Hepatocyte (in vitro differentiated cells): ENCODE results near the gene CTNNA3. TPM values are rescaled to one million over a fixed set of nuclear protein-coding genes. Genes with fewer than 3 reads are reported as not detected.

ENCODE experiments used
- DNase-seq: peaks from one replicate; pipeline ENCODE4 v3.0.0-alpha.2; 2016; ENCODE audit warnings: low spot score
- H2AFZ ChIP-seq: fragments of 200-600 bp; sonication (generic); 2 replicates; pipeline ENCODE4 v1.6.0; 2016; ENCODE audit warnings: antibody characterized with exemption, mild to moderate bottlenecking
- H3K27ac ChIP-seq: fragments of 200-600 bp; sonication (generic); 2 replicates; pipeline ENCODE4 v1.5.1; 2016; ENCODE audit warnings: mild to moderate bottlenecking
- H3K27me3 ChIP-seq: fragments of 200-600 bp; sonication (generic); 2 replicates; pipeline ENCODE4 v1.6.1; 2016
- H3K36me3 ChIP-seq: fragments of 200-600 bp; sonication (generic); replicated peaks from 2 replicates; pipeline ENCODE4 v1.5.1; 2016; ENCODE audit warnings: low read depth; ENCODE audit not compliant: insufficient read depth
- H3K4me1 ChIP-seq: fragments of 200-600 bp; sonication (generic); 2 replicates; pipeline ENCODE4 v1.5.1; 2016; ENCODE audit warnings: mild to moderate bottlenecking, moderate library complexity; ENCODE audit not compliant: insufficient read depth
- H3K4me2 ChIP-seq: fragments of 200-600 bp; sonication (generic); 2 replicates; pipeline ENCODE4 v1.6.0; 2016
- H3K4me3 ChIP-seq: fragments of 200-600 bp; sonication (generic); 2 replicates; pipeline ENCODE4 v1.5.1; 2016; ENCODE audit warnings: mild to moderate bottlenecking
- H3K79me2 ChIP-seq: fragments of 200-600 bp; sonication (generic); 2 replicates; pipeline ENCODE4 v1.6.0; 2017; ENCODE audit warnings: mild to moderate bottlenecking
- H3K9me2 ChIP-seq: fragments of 200-600 bp; sonication (generic); replicated peaks from 2 replicates; pipeline ENCODE4 v1.6.0; 2017; ENCODE audit warnings: mild to moderate bottlenecking; ENCODE audit not compliant: insufficient read depth
- H3K9me3 ChIP-seq: fragments of 200-600 bp; sonication (generic); 2 replicates; pipeline ENCODE4 v1.5.1; 2016; ENCODE audit warnings: low read depth, mild to moderate bottlenecking
- H4K20me1 ChIP-seq: fragments of 200-600 bp; sonication (generic); 2 replicates; pipeline ENCODE4 v1.6.0; 2016; ENCODE audit warnings: mild to moderate bottlenecking; ENCODE audit not compliant: insufficient read depth, poor library complexity, severe bottlenecking
- EZH2 ChIP-seq: fragments of 200-600 bp; sonication (generic); IDR thresholded peaks from 2 replicates; pipeline ENCODE4 v1.6.1; 2016; ENCODE audit warnings: antibody characterized with exemption, mild to moderate bottlenecking, borderline replicate concordance
- EZH2phosphoT487 ChIP-seq: fragments of 200-600 bp; sonication (generic); IDR thresholded peaks from one replicate; pipeline ENCODE4 v1.6.1; 2018; ENCODE audit warnings: antibody characterized with exemption, mild to moderate bottlenecking, low read depth, moderate library complexity; ENCODE audit not compliant: unreplicated experiment, severe bottlenecking
- WGBS: methylation state at CpG from one replicate; pipeline ENCODE4 v1.1.6; 2016; ENCODE audit warnings: low lambda C conversion rate; ENCODE audit errors: missing lambda C conversion rate; 5-methylcytosine and 5-hydroxymethylcytosine counted together
- polyA plus RNA-seq: library from polyadenylated mRNA; unstranded; fragments of >200 nt; fragmentation: Nextera tagmentation; extraction: Ambion mirVana; gene quantifications from 2 replicates; pipeline ENCODE4 v1.2.1, GENCODE V29; 2016
- total RNA-seq: library from RNA; depleted of rRNA; stranded (reverse); fragments of >200 nt; gene quantifications from 2 replicates; pipeline ENCODE4 v1.2.3, GENCODE V29; 2014
- TF ChIP-seq, protein P1 (sequence below): fragments of 200-600 bp; sonication (generic); IDR thresholded peaks from 2 replicates; pipeline ENCODE4 v1.5.1; 2016; ENCODE audit warnings: antibody characterized with exemption, mild to moderate bottlenecking; ENCODE audit not compliant: poor library complexity

Gene CTNNA3
- total and polyA plus RNA-seq, 2 experiments from 2014 or later, result 12.9 to 25.9 TPM

DNA sequence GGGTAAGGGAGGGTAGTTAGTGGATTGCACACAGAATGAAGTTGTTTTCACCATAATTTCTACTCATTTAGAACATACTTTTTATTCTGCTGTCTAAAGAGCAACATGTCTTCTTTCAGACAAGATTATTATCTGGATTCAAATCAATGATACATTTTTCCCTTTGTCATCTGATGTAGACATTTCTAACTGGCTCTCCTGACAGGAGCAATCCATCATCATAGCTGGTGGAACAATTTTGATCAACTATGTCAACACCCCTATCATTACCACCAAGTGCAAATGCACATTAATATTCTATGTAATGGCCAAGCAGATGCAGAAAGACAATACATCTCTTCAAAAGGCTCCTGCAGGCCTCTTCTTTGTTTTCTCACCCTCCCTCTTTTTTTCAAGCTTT, 1443.0 kb downstream of the CTNNA3 start:
- Histone ChIP-seq H3K4me1 (no peaks in the 10 kb centered on the region), H3K79me2 (no peaks in the 10 kb centered on the region), H3K9me2 (no peaks in the 10 kb centered on the region), H3K27me3 (no peaks in the 10 kb centered on the region), H2AFZ (no peak overlapping the region), H3K9me3 (no peaks in the 10 kb centered on the region), H3K4me2 (no peak overlapping the region), H4K20me1 (no peaks in the 10 kb centered on the region), H3K27ac (no peak overlapping the region), H3K4me3 (no peak overlapping the region), H3K36me3 (no peaks in the 10 kb centered on the region)
- no peak for DNase-seq
- TF ChIP-seq EZH2phosphoT487 (no peak), EZH2 (no peak)
- TF ChIP-seq, protein P1, sequence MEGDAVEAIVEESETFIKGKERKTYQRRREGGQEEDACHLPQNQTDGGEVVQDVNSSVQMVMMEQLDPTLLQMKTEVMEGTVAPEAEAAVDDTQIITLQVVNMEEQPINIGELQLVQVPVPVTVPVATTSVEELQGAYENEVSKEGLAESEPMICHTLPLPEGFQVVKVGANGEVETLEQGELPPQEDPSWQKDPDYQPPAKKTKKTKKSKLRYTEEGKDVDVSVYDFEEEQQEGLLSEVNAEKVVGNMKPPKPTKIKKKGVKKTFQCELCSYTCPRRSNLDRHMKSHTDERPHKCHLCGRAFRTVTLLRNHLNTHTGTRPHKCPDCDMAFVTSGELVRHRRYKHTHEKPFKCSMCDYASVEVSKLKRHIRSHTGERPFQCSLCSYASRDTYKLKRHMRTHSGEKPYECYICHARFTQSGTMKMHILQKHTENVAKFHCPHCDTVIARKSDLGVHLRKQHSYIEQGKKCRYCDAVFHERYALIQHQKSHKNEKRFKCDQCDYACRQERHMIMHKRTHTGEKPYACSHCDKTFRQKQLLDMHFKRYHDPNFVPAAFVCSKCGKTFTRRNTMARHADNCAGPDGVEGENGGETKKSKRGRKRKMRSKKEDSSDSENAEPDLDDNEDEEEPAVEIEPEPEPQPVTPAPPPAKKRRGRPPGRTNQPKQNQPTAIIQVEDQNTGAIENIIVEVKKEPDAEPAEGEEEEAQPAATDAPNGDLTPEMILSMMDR, result no peak

DNA sequence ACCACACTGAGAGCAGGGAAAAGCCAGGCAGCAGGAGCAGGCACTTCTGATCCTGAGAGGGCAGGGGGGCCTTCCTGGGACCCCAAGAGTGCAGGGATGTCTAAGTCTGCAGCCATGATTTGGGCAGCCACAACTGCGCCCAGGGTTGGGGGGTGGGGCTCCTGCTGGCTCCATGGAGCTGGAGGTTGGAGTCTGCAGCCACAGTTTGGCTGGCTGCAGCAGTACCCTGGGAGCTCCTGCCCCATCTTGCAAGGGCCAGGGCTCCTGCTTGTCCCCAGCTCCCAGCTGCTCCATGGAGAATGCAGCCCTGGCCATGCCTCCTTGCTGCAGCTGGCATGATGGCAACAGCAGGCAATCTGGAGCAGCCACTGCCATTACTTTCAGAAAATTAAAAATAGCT, 1449.8 kb downstream of the CTNNA3 start:
- Histone ChIP-seq H3K27ac (no peak overlapping the region), H3K9me2 (no peaks in the 10 kb centered on the region), H3K79me2 (no peaks in the 10 kb centered on the region), H2AFZ (no peak overlapping the region), H3K9me3 (no peaks in the 10 kb centered on the region), H3K4me2 (no peak overlapping the region), H4K20me1 (no peaks in the 10 kb centered on the region), H3K27me3 (no peaks in the 10 kb centered on the region), H3K4me1 (no peaks in the 10 kb centered on the region), H3K36me3 (no peaks in the 10 kb centered on the region), H3K4me3 (no peak overlapping the region)
- TF ChIP-seq, protein P1, result no peak
- TF ChIP-seq EZH2phosphoT487 (no peak), EZH2 (no peak)
- DNase-seq, result no peak
- WGBS, result 100% methylated on average over 1 of the region's 1 CpG

DNA sequence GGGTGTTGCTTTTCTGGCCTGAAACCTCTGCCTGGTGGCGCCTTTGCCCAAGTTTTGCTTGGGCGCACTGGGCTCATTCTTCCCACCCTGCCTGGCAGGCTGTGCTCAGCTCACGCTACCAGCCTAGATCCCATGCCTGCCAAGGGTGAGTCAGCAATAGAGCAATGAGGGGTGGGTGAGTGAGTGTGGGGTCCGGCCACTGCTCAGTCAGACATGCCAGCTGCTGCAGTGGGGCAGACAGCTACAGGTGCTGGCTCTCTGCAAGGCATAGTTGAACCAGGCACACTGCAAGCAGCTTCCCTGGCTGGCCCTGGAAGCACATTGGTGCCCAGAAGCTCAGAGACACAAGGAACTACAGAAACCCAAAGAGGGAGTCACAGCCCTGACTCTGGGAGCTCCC, 1451.0 kb downstream of the CTNNA3 start:
- Histone ChIP-seq H3K27me3 (no peaks in the 10 kb centered on the region), H3K4me1 (no peaks in the 10 kb centered on the region), H3K9me3 (no peaks in the 10 kb centered on the region), H3K36me3 (no peaks in the 10 kb centered on the region), H3K4me2 (no peak overlapping the region), H4K20me1 (no peaks in the 10 kb centered on the region), H3K79me2 (no peaks in the 10 kb centered on the region), H3K9me2 (no peaks in the 10 kb centered on the region), H3K4me3 (no peak overlapping the region), H3K27ac (no peak overlapping the region), H2AFZ (no peak overlapping the region)
- no peak for DNase-seq
- 68% methylated on average over 4 of the region's 4 CpGs for WGBS
- TF ChIP-seq EZH2 (no peak), EZH2phosphoT487 (no peak)
- TF ChIP-seq, protein P1, result no peak

DNA sequence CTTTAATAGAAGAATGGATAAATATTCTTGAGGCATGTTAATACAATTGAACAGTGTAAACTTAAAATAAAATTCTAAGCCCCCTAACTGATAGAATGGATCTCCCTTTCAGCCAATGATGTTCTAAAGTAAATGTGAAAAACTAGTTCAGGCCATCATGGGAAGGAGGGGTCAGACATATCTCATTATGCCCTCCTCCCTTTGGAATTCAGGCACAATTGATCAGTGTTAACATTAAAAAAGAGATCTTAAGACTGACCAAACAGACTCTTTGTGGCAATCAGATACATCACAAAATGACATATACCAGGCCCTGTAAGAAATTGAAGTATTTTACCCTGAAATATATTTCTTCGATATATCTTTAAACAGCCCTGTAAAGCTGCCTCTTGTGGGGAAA, 1453.1 kb downstream of the CTNNA3 start:
- TF ChIP-seq, protein P1, result no peak
- TF ChIP-seq EZH2 (no peak), EZH2phosphoT487 (no peak)
- Histone ChIP-seq H3K4me1 (no peaks in the 10 kb centered on the region), H3K4me2 (no peak overlapping the region), H4K20me1 (no peaks in the 10 kb centered on the region), H3K79me2 (no peaks in the 10 kb centered on the region), H3K27ac (no peak overlapping the region), H2AFZ (no peak overlapping the region), H3K9me3 (no peaks in the 10 kb centered on the region), H3K9me2 (no peaks in the 10 kb centered on the region), H3K4me3 (no peak overlapping the region), H3K36me3 (no peaks in the 10 kb centered on the region), H3K27me3 (no peaks in the 10 kb centered on the region)
- 76% methylated on average over 1 of the region's 1 CpG for WGBS
- no peak for DNase-seq
